MM.1S (cell line): ENCODE measurements around the gene PLD6.

Source experiments
- EZH2phosphoT487 ChIP-seq: fragments of 300-600 bp; sonication (generic); IDR thresholded peaks from 2 replicates; pipeline ENCODE4 v1.6.1; 2018; ENCODE audit warnings: antibody characterized with exemption, low read length
- TF ChIP-seq, protein P1 (sequence below): fragments of 300-600 bp; sonication (generic); IDR thresholded peaks from 2 replicates; pipeline ENCODE4 v1.5.1; 2016; ENCODE audit warnings: antibody characterized with exemption, low read length, mixed read lengths

DNA sequence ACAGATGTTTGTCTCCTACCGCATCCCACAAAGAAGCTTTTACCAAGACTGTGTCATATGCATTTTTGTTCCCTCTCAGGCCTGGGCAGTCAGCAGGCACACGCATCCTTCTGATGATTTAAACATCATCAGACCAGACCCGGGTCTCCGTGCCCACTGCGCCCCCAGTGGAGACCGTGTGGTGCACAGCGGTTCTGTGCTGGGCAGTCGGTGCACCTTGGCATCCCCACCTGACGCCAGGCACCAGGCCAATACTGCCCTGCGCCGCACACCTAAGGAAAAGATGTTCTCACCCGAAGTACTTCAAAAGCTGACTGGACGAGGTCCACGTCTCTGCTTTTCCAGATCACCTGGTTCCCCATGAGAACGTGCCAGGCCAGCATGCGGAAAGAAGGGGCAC, 10.6 kb upstream of the PLD6 start:
- TF ChIP-seq, protein P1, sequence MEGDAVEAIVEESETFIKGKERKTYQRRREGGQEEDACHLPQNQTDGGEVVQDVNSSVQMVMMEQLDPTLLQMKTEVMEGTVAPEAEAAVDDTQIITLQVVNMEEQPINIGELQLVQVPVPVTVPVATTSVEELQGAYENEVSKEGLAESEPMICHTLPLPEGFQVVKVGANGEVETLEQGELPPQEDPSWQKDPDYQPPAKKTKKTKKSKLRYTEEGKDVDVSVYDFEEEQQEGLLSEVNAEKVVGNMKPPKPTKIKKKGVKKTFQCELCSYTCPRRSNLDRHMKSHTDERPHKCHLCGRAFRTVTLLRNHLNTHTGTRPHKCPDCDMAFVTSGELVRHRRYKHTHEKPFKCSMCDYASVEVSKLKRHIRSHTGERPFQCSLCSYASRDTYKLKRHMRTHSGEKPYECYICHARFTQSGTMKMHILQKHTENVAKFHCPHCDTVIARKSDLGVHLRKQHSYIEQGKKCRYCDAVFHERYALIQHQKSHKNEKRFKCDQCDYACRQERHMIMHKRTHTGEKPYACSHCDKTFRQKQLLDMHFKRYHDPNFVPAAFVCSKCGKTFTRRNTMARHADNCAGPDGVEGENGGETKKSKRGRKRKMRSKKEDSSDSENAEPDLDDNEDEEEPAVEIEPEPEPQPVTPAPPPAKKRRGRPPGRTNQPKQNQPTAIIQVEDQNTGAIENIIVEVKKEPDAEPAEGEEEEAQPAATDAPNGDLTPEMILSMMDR = no peak
- no peak for TF ChIP-seq EZH2phosphoT487
